ENCODE measurements around the gene WNT5A. TPM values are rescaled to one million over a fixed set of nuclear protein-coding genes. Genes with fewer than 3 reads are reported as not detected.
"Not testable (repeated sequence)": the region's sequence is repeated elsewhere in the genome, so short reads cannot be mapped to it uniquely, and the experiment has no call there.

Gene WNT5A
- total RNA-seq, 1 donor, result 145 TPM

- Histone ChIP-seq H3K4me1 (ENCODE audit: insufficient read depth, low read length) (peaks cover 14% of the 10 kb centered on the region), H3K79me2 (ENCODE audit: insufficient read depth, low read length) (no peaks in the 10 kb centered on the region), H4K20me1 (ENCODE audit: insufficient read depth, low read length) (no peaks in the 10 kb centered on the region), H3K27ac (ENCODE audit: low read depth, low read length) (no peak overlapping the region), H3K9me3 (ENCODE audit: low read depth, low read length) (no peaks in the 10 kb centered on the region), H3K4me3 (ENCODE audit: insufficient read depth, low read length) (no peak overlapping the region), H3K36me3 (ENCODE audit: insufficient read depth, low read length) (no peaks in the 10 kb centered on the region), H2AFZ (ENCODE audit: low read length) (no peak overlapping the region), H3K4me2 (ENCODE audit: insufficient read depth, low read length) (no peak overlapping the region), H3K27me3 (ENCODE audit: insufficient read depth, low read length) (no peaks in the 10 kb centered on the region)
- DNase-seq (ENCODE audit: insufficient read length, low spot score, missing footprints), result no peak
- no peak for TF ChIP-seq CTCF (IDR thresholded peaks at IDR 0.05; ENCODE audit: extremely low read depth, low read depth, low read length)
These were observed 18.7 kb upstream of the WNT5A start for GRCh38 chr3:55505776-55506175.

- not testable (repeated sequence) for H3K9me3 ChIP-seq (ENCODE audit: low read depth, low read length); H3K27me3 ChIP-seq (ENCODE audit: insufficient read depth, low read length); H3K36me3 ChIP-seq (ENCODE audit: insufficient read depth, low read length); H2AFZ ChIP-seq (ENCODE audit: low read length); H3K4me2 ChIP-seq (ENCODE audit: insufficient read depth, low read length); DNase-seq (ENCODE audit: insufficient read length, low spot score, missing footprints); H4K20me1 ChIP-seq (ENCODE audit: insufficient read depth, low read length); H3K4me3 ChIP-seq (ENCODE audit: insufficient read depth, low read length); H3K27ac ChIP-seq (ENCODE audit: low read depth, low read length); H3K79me2 ChIP-seq (ENCODE audit: insufficient read depth, low read length)
- peaks cover 21% of the 10 kb centered on the region for H3K4me1 ChIP-seq (ENCODE audit: insufficient read depth, low read length)
- peak; percentile 41 for TF ChIP-seq CTCF (IDR thresholded peaks at IDR 0.05; ENCODE audit: extremely low read depth, low read depth, low read length)
These were observed 18.0 kb upstream of the WNT5A start for GRCh38 chr3:55505102-55505501.

GRCh38 chr3:55501905-55502304 lies 14.8 kb upstream of the WNT5A start:
- Histone ChIP-seq H3K27ac (ENCODE audit: low read depth, low read length) (no peak overlapping the region), H3K4me3 (ENCODE audit: insufficient read depth, low read length) (no peak overlapping the region), H2AFZ (ENCODE audit: low read length) (no peak overlapping the region), H3K9me3 (ENCODE audit: low read depth, low read length) (no peaks in the 10 kb centered on the region), H4K20me1 (ENCODE audit: insufficient read depth, low read length) (no peaks in the 10 kb centered on the region), H3K79me2 (ENCODE audit: insufficient read depth, low read length) (no peaks in the 10 kb centered on the region), H3K4me2 (ENCODE audit: insufficient read depth, low read length) (no peak overlapping the region), H3K36me3 (ENCODE audit: insufficient read depth, low read length) (no peaks in the 10 kb centered on the region), H3K4me1 (ENCODE audit: insufficient read depth, low read length) (peaks cover 21% of the 10 kb centered on the region), H3K27me3 (ENCODE audit: insufficient read depth, low read length) (no peaks in the 10 kb centered on the region)
- no peak for DNase-seq (ENCODE audit: insufficient read length, low spot score, missing footprints)
- no peak for TF ChIP-seq CTCF (IDR thresholded peaks at IDR 0.05; ENCODE audit: extremely low read depth, low read depth, low read length)

GRCh38 chr3:55500555-55501330 lies 13.6 kb upstream of the WNT5A start:
- peaks cover 21% of the 10 kb centered on the region for H3K4me1 ChIP-seq (ENCODE audit: insufficient read depth, low read length)
- no peaks in the 10 kb centered on the region for H3K79me2 ChIP-seq (ENCODE audit: insufficient read depth, low read length)
- no peaks in the 10 kb centered on the region for H3K9me3 ChIP-seq (ENCODE audit: low read depth, low read length)
- no peak for DNase-seq (ENCODE audit: insufficient read length, low spot score, missing footprints)
- H2AFZ ChIP-seq (ENCODE audit: low read length), result peak overlapping the region; percentile 44
- no peaks in the 10 kb centered on the region for H4K20me1 ChIP-seq (ENCODE audit: insufficient read depth, low read length)
- no peaks in the 10 kb centered on the region for H3K36me3 ChIP-seq (ENCODE audit: insufficient read depth, low read length)
- no peaks in the 10 kb centered on the region for H3K27me3 ChIP-seq (ENCODE audit: insufficient read depth, low read length)
- peak overlapping the region; percentile 37 for H3K27ac ChIP-seq (ENCODE audit: low read depth, low read length)
- TF ChIP-seq CTCF (IDR thresholded peaks at IDR 0.05; ENCODE audit: extremely low read depth, low read depth, low read length), result no peak
- no peak overlapping the region for H3K4me2 ChIP-seq (ENCODE audit: insufficient read depth, low read length)
- H3K4me3 ChIP-seq (ENCODE audit: insufficient read depth, low read length), result no peak overlapping the region

Data from osteoblast (primary cell).